NCI-H2029 treated with DMSO at 0.1 percent for 48 hours (cell line): ENCODE results near the gene CYTH4.

Source experiments
- DNase-seq: peaks from one replicate; lab custom pipeline; 2025; lab: John Stamatoyannopoulos, UW

Gene CYTH4

DNA sequence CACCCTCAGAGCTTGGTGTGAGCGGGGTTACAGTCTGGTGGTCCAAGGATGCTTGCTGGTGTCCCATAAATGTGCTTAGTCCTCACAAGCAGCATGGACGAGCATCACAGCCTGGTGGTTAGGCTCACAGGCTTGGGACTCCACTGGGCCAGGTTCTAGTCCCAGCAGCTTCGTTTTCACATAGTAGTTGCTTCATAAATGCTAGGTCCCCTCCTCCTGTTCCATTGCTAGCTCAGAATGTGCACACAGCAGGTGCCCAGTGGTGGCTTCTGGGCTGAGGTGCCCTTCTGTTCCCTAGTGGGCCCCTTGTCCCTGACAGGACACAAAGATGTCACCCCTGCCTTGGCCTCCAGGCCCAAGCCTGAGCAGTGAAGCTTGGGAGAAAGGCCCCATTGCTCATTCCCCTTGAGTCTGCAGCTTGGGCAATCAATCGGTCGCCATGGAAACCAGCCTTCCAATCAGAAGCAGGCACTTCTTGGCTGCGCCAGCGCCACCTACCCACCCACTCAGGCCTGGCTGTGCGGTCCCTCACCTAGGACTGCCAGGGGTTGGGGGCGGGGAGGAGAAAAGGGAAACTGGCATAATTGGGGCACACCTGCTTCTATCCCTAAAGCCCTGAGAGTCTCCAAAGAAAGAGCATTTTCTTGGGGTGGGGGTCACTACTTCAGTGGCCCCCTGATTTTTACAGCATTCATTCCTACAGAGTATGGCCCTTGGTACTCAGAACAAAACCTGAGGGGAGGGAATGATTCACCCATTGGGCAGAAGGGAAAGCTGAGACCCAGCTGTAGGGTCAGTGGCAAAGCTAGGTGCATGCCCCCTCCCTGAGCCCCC is 48.1 kb downstream of the CYTH4 start:
- DNase-seq: no peak

GRCh38 chr22:37331034-37331428 is 48.7 kb downstream of the CYTH4 start:
- DNase-seq: no peak

DNA sequence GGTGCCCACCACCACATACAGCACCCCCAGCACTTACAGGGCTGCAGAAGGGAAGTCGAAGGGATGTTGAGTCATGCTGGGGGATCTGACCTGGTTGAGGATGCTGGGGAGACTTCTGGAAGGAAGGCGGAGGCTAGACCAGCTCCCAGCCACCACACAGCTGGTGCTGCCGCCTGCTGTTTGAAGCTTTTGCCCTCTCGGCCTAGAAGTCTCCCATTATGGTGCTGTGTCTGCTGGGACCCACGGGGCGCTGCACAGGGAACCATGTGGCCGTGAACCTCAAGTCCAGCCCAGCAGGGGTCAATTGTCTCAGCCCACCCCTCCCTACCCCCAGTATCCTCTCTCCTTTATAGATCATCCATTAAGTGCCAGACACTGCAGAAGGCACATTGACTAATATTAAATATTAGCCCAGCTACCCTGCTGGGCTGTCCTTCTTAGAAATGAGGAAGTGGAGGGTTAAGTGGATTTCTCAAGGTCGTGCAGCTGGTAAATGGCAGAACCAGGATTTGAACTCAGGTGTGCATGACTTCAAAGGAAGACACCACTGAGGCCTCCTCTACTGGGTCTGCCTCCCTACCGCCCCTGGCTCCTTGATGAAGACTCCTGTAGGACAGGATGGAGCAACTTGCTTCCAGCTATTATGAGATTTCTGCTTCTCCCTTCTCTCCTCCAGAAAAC is 49.7 kb downstream of the CYTH4 start:
- DNase-seq: no peak

DNA sequence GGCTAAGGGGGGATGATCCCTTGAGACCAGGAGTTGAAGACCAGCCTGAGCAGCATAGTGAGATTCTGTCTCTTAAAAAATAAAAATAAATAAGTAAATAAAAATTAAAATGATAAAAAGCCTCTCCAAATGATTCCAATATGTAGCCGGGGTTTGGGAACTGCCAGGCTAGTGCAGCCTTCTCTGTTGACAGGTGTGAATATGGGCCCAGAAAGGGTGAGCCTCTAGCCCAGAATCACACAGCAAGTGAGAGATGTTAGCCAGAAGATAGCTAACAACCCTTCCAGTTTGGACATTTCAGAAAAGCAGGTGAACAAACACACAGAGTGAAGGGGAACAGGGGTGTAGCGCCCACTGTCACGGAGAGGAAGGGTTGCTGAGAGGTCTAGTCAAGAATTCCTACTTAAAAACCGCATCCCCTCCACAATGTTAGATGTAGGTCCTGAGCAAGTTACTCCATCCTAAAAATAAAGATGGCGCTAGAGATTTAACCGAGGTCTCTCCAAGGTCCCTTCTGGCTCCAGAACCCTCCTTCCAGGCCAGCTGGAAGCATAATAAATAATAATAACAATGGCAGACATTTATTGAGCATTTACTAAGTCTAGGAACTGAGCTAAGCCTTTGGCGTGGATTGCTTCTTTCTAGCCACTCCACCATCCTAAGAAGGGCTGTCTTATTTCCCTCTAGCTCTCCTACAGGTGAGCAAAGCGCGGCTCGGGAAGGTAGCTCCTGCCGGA is 51.6 kb downstream of the CYTH4 start:
- DNase-seq: no peak

GRCh38 chr22:37334461-37334858 is 52.2 kb downstream of the CYTH4 start:
- DNase-seq: no peak

GRCh38 chr22:37334859-37335805 is 52.8 kb downstream of the CYTH4 start:
- no peak for DNase-seq

GRCh38 chr22:37335806-37336199 is 53.5 kb downstream of the CYTH4 start:
- no peak for DNase-seq

DNA sequence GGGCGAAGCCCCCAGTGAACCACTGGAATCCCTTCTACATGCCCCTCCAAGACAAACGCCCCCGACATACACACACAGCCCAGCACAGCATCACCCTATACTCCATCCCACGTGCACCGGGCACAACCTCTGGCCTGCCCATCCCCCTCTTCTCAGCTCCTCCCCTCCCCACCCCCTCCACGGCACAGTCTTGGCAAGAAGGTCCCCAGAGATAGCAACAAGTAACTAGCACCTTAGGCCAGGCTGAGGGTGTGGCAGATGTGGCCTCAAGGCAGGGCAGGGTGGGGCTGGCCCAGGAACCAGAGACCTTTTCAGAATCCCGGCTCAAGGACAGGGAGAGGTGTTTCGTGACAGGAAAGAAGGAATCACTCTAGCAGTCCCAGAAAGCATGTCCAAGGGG is 54.3 kb downstream of the CYTH4 start:
- no peak for DNase-seq

DNA sequence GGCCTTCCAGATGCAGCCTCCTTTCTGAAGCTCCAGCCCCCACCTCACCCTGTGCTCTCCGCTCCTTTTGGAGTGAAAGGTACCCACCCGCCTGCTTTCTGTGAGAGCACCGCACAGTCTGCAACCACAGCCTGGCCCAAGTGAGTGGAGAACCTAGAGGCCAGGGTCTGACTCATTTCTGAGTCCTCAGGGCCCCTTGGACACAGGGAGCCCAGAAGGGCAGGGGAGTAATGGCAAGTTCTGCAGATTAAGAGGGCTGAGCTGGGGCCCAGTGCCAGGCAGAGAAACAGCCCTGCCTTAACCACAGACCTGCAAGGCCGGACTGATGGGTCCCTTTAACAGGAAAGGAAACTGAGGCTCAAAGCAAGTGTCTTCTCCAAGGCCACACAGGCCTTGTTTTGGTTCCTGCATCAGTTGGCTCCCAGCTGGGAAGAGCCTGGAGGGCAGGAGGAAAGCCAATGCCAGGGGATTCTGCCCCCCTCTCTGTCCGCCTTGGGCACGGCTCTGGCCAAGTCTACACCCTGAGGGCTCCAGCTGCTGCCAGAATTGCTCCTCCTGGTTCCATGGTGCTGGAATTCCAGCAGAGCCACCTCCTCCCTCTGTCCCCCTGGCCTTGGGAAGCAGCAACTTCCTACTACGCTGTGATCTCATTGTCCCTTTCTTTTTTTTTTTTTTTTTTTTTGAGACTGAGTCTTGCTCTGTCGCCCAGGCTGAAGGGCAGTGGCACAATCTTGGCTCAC is 55.1 kb downstream of the CYTH4 start:
- no peak for DNase-seq

- DNase-seq: no peak
Observed at GRCh38 chr22:37338539-37339246, 56.4 kb downstream of the CYTH4 start.

DNA sequence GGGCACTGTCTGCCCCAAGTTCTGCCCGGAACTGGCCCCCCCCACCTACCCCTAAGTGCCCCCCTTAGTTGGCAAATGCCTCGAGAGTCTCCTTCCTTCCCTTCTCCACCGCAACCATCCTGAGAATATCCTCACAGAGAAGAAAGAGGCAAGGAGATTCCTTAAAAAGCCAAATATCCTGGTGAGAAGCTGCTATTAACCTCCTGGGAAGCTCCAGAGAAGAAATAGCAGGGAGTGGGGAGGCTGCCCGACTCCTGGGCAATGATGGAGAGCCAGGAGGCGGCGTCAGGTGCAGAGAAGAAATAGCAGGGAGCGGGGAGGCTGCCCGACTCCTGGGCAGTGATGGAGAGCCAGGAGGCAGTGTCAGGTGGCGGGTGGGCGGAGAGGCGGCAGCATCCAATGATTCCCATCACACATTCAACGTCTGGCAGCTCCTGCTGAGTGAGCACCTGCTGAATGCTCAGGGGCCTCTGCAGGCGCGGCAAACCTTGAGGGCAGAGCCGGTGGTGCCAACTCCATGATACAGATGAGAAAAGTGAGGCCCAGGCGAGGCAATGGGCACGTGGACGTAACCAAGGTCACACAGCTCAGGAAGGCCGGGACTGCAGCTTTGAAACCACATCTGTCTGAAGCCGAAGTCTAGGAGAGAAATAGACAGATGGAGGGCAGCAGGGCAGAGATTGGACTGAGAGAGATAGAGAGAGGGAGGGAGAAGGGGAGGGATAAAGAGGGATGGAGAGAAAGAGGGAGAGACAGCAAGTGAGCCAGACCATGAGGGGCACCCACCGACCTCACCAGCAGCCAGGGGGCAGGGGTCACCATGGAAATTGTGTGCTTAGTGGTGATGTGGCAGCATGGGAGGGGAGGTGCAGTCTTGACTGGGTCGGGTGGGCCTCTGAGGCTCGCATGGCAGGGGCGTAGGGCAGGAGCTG is 58.3 kb downstream of the CYTH4 start:
- no peak for DNase-seq

- DNase-seq: no peak
Observed at GRCh38 chr22:37342065-37342464, 59.8 kb downstream of the CYTH4 start.

GRCh38 chr22:37343348-37343747 is 61.0 kb downstream of the CYTH4 start:
- no peak for DNase-seq

DNA sequence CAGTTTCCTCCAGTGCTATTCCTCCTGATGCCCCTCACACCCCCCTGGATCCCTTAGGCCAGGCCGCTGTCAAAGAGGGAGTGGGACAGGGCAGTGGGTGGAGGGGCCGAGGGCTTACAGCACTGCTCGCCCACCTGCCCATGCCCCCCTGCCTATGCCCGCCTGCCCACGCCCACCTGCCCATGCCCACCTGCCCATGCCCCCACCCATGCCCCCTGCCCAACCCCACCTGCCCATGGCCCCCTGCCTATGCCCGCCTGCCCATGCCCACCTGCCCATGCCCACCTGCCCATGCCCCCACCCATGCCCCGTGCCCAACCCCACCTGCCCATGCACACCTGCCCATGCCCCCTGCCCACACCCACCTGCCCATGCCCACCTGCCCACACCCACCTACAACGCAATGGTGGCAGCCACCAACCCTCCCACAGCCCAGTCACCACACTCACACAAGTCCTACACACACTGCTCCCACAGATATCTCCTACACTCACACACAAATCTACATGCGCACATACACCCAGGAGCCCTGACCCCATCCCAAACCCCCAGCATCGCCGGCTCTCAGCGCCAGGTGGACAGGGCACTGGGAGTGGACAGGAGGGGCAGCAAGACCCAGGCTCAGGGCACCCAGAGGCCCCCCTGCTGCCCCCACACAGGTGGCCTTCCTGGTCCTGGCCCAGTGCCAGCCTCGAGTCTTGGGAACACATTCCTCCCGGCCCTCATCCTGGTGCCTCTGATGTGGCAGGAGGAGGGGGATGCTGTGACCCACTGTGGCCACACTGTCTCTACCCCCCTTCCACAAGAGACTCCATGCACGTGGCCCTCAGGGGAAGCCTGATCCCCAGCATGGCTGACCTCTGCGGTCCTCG is 61.8 kb downstream of the CYTH4 start:
- DNase-seq: no peak

DNA sequence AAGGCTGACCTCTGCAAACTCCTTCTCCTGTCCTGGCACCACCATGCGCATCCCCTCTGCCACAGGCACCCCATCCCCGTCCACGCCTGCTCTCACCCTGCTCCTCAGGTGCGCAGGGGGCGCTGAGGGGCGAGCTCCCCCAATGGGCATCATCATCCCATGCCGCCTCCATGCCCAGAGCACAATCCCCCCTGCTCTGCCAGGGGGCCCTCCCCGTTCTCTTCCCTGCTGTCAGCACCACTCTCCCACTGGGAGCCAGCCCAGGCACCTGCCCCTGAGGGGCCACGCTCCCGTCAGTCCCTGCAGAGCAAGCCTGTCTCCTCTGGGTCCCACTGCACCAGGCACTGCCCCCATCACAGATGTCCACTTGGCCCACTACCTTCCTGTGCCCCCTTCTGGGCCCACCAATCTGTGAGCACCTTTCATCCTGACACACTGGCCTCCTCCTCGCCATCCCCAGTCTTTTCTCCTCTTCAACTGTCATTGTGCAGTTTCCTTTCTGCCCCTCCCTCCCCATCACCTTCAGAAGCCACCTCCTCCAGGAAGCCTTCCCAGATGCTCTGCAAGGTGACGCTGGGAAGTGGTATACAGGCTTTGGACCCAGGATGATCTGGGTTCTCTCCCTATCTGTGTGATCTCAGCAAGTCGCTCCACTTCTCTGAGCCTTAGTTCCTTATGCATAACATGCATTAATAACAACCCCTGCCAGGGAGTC is 62.6 kb downstream of the CYTH4 start:
- DNase-seq: no peak

DNA sequence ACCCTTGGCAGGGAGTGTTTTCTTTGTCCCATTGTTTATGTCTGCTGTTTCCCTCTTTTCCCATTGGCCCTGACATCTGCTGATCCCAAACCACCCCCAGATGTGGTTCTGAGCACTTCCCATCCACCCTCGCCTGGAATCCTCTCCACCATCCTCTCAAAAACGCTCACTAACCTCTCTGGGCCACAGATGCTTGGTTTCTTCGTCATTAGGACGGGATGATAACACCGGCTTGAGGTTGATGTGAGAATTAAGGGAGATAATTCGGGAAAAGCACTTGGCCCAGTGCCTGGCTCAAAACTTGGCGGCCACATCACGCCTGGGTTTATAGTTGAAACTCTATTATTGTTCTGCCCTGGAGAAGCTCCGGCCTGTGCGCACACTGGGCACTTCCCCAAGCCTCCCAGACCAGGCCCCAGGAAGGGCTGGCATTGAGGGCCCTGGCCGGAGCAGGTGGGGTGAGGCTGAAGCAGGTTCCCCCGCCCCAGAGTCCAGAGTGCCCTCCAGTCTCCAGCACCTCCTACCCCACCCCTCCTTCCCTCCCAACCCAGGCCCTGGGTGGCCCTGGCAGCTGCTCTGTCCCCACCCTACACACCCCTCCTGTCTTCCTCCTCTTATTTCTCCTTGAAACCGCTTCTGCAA is 63.7 kb downstream of the CYTH4 start:
- no peak for DNase-seq

DNA sequence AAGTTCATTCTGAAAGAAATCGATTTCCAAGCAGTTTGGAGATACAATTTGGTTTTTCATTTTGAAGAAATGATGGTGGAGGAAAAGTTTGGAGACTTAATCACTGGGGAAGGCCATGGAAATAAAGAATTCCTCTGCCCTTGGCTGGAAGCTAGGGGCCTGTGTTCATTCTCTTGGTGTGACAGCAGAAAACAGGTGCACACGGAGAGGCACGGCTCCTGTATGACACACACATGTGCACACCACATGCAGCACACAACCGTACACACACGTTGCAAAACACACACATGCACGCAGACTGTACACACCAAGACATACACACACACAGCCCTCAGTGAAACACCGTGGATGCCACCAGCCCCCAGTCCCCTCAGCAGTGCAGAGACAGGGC is 64.2 kb downstream of the CYTH4 start:
- no peak for DNase-seq
